ENCODE measurements around the gene MACROD2. TPM values are rescaled to one million over a fixed set of nuclear protein-coding genes. Genes with fewer than 3 reads are reported as not detected.

Gene MACROD2
- total and polyA plus RNA-seq, 4 donors = 13.0 to 67.1 (median 20.7) TPM

DNA sequence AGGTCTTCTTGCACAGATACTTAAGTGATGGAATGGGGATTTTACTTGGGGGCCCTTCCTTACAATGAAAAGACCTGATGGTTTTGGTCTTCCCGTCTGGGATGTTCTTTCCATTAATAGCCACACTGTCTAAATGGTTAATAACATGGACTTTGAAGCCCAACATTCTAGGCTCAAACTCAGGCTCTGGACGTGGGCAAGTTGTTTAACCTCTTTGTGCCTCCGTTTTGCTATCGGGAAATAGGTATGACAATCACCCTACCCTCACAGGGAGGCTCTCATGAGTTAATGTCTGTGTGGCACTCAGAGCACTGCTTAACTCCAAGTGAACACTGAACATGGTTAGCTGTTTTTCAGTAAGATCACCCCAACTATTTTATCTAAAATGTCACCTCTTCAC is 702.8 kb downstream of the MACROD2 start:
- H3K9me3 ChIP-seq (ENCODE audit: control insufficient read depth in 4 of 4, insufficient read depth in 3 of 4, low read length in 3 of 4) = no peaks in the 10 kb centered on the region
- H3K27ac ChIP-seq (ENCODE audit: low read depth in 1 of 2, low read length in 1 of 2) = no peak overlapping the region
- H3K4me3 ChIP-seq = no peak overlapping the region
- H3K4me1 ChIP-seq (ENCODE audit: control insufficient read depth in 5 of 5, insufficient read depth in 5 of 5, low read length in 5 of 5) = no peaks in the 10 kb centered on the region
- ATAC-seq (ENCODE audit: insufficient read depth, low FRiP score) (no peak), DNase-seq (no peak)
- no peaks in the 10 kb centered on the region for H3K27me3 ChIP-seq (ENCODE audit: control insufficient read depth in 3 of 3, insufficient read depth in 3 of 3, low read length in 2 of 3)
- TF ChIP-seq, protein P1, sequence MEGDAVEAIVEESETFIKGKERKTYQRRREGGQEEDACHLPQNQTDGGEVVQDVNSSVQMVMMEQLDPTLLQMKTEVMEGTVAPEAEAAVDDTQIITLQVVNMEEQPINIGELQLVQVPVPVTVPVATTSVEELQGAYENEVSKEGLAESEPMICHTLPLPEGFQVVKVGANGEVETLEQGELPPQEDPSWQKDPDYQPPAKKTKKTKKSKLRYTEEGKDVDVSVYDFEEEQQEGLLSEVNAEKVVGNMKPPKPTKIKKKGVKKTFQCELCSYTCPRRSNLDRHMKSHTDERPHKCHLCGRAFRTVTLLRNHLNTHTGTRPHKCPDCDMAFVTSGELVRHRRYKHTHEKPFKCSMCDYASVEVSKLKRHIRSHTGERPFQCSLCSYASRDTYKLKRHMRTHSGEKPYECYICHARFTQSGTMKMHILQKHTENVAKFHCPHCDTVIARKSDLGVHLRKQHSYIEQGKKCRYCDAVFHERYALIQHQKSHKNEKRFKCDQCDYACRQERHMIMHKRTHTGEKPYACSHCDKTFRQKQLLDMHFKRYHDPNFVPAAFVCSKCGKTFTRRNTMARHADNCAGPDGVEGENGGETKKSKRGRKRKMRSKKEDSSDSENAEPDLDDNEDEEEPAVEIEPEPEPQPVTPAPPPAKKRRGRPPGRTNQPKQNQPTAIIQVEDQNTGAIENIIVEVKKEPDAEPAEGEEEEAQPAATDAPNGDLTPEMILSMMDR (IDR thresholded peaks at IDR 0.05; ENCODE audit: control extremely low read depth, extremely low read depth) = no peak
- no peak overlapping the region for H3K9ac ChIP-seq (ENCODE audit: insufficient read depth in 1 of 2, low read length in 2 of 2)
- H3K36me3 ChIP-seq (ENCODE audit: control insufficient read depth in 4 of 4, insufficient read depth in 4 of 4, low read length in 4 of 4) = no peaks in the 10 kb centered on the region
- WGBS, 2 donors = 84 to 93% methylated on average over 4 of the region's 4 CpGs

DNA sequence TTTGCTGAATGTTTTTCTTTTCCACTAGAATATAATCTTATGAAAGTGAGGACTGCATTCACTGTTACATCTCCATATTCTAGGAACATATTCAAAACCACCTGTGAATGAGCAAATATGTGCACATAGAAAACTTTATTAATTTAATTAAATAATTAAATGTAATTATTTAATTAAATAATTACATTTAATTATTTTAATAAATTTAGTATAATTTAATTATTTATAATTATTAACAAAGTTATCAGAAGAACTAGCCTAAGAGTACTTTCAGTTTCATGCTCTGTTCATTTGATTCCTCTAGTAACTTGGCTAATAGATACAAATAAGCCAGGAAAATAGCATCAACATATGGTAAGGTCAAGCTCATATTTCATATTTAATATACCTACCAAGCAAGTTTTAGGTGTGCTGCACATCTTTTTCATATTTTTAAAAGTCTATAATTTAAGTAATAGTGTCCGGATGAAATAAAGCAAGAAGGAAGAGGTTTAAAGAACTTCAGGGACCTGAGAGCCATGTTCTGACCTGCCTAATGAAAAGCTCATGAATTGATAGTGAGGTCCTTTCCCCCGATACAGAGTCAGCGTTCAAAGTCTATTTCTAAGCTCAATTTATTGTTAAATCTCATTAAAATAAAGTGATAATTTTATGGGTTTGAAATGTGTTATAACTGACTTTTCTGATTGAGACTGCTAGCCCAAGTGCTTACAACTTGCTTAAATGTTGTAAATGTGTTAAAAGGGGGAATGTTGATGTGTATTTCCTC is 703.5 kb downstream of the MACROD2 start:
- no peaks in the 10 kb centered on the region for H3K9me3 ChIP-seq (ENCODE audit: control insufficient read depth in 4 of 4, insufficient read depth in 3 of 4, low read length in 3 of 4)
- WGBS, 2 donors = 81 to 87% methylated on average over 3 of the region's 3 CpGs
- H3K36me3 ChIP-seq (ENCODE audit: control insufficient read depth in 4 of 4, insufficient read depth in 4 of 4, low read length in 4 of 4) = no peaks in the 10 kb centered on the region
- no peak overlapping the region for H3K4me3 ChIP-seq
- no peak overlapping the region for H3K9ac ChIP-seq (ENCODE audit: insufficient read depth in 1 of 2, low read length in 2 of 2)
- H3K27ac ChIP-seq (ENCODE audit: low read depth in 1 of 2, low read length in 1 of 2) = no peak overlapping the region
- TF ChIP-seq, protein P1 (IDR thresholded peaks at IDR 0.05; ENCODE audit: control extremely low read depth, extremely low read depth) = no peak
- no peak for ATAC-seq (ENCODE audit: insufficient read depth, low FRiP score)
- no peak for DNase-seq
- H3K4me1 ChIP-seq (ENCODE audit: control insufficient read depth in 5 of 5, insufficient read depth in 5 of 5, low read length in 5 of 5) = no peaks in the 10 kb centered on the region
- H3K27me3 ChIP-seq (ENCODE audit: control insufficient read depth in 3 of 3, insufficient read depth in 3 of 3, low read length in 2 of 3) = no peaks in the 10 kb centered on the region

DNA sequence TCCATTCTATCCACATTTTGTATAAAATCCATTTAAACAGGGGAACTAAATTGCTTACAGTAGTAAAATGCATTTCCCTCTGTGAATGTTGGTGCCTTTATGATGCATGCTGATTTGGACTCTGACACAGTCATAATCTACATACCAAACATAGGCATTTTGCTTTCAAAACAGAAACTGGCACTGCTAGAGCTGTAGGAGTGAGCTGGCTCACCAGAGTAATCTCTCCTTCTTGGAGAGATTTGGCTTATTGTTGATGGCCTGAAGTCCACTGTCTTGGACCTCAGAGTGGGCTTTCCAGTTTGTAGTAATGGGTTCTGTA is 705.3 kb downstream of the MACROD2 start:
- H3K27me3 ChIP-seq (ENCODE audit: control insufficient read depth in 3 of 3, insufficient read depth in 3 of 3, low read length in 2 of 3) = no peaks in the 10 kb centered on the region
- TF ChIP-seq, protein P1 (IDR thresholded peaks at IDR 0.05; ENCODE audit: control extremely low read depth, extremely low read depth) = no peak
- H3K36me3 ChIP-seq (ENCODE audit: control insufficient read depth in 4 of 4, insufficient read depth in 4 of 4, low read length in 4 of 4) = no peaks in the 10 kb centered on the region
- H3K4me3 ChIP-seq = no peak overlapping the region
- H3K9me3 ChIP-seq (ENCODE audit: control insufficient read depth in 4 of 4, insufficient read depth in 3 of 4, low read length in 3 of 4) = no peaks in the 10 kb centered on the region
- DNase-seq (no peak), ATAC-seq (ENCODE audit: insufficient read depth, low FRiP score) (no peak)
- no peaks in the 10 kb centered on the region for H3K4me1 ChIP-seq (ENCODE audit: control insufficient read depth in 5 of 5, insufficient read depth in 5 of 5, low read length in 5 of 5)
- no peak overlapping the region for H3K27ac ChIP-seq (ENCODE audit: low read depth in 1 of 2, low read length in 1 of 2)
- no peak overlapping the region for H3K9ac ChIP-seq (ENCODE audit: insufficient read depth in 1 of 2, low read length in 2 of 2)

DNA sequence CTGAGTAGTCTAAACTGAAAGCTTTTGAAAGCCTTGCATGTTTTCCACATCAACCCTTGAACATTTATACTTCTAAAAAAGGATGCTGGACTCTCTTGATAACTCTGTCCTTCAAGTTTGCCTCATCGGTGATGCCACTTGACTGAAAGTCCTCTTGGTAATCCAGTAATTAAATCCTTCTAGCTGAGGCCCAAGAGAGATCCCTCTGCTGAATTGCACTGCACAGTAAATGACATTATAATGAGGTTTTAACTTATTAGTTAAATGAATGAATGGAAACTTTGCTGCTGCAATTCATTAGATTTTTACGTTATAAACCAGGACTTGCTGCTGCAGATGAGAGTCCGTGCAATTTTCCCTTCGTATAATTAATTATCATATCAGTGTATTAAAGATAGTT is 706.0 kb downstream of the MACROD2 start:
- Histone ChIP-seq H3K36me3 (ENCODE audit: control insufficient read depth in 4 of 4, insufficient read depth in 4 of 4, low read length in 4 of 4) (no peaks in the 10 kb centered on the region), H3K4me3 (no peak overlapping the region), H3K9me3 (ENCODE audit: control insufficient read depth in 4 of 4, insufficient read depth in 3 of 4, low read length in 3 of 4) (no peaks in the 10 kb centered on the region), H3K27ac (ENCODE audit: low read depth in 1 of 2, low read length in 1 of 2) (no peak overlapping the region), H3K9ac (ENCODE audit: insufficient read depth in 1 of 2, low read length in 2 of 2) (no peak overlapping the region), H3K27me3 (ENCODE audit: control insufficient read depth in 3 of 3, insufficient read depth in 3 of 3, low read length in 2 of 3) (no peaks in the 10 kb centered on the region), H3K4me1 (ENCODE audit: control insufficient read depth in 5 of 5, insufficient read depth in 5 of 5, low read length in 5 of 5) (no peaks in the 10 kb centered on the region)
- TF ChIP-seq, protein P1 (IDR thresholded peaks at IDR 0.05; ENCODE audit: control extremely low read depth, extremely low read depth) = no peak
- 84 to 92% methylated on average over 4 of the region's 4 CpGs for WGBS, 2 donors
- DNase-seq (no peak), ATAC-seq (ENCODE audit: insufficient read depth, low FRiP score) (no peak)

Data from lung (tissue), 12 donors.